ENCODE data around the gene SNED1. TPM values are rescaled to one million over a fixed set of nuclear protein-coding genes. Genes with fewer than 3 reads are reported as not detected.
A peak's percentile ranks its signal among the peaks of the same experiment; 100 is the strongest.
"Not testable (repeated sequence)": the region's sequence is repeated elsewhere in the genome, so short reads cannot be mapped to it uniquely, and the experiment has no call there.

SNED1 gene
- total RNA-seq, 1 experiment from 2014 or later = 65.5 TPM

GRCh38 chr2:240972636-240973521 is 25.5 kb upstream of the SNED1 start:
- DNase-seq (ENCODE audit: low read depth) = peak; percentile 78

- DNase-seq (ENCODE audit: low read depth) = peak; percentile 64
Measured at GRCh38 chr2:240974771-240975572, 23.4 kb upstream of the SNED1 start.

- not testable (repeated sequence) for DNase-seq (ENCODE audit: low read depth)
Measured at GRCh38 chr2:240975903-240976302, 22.5 kb upstream of the SNED1 start.

DNA sequence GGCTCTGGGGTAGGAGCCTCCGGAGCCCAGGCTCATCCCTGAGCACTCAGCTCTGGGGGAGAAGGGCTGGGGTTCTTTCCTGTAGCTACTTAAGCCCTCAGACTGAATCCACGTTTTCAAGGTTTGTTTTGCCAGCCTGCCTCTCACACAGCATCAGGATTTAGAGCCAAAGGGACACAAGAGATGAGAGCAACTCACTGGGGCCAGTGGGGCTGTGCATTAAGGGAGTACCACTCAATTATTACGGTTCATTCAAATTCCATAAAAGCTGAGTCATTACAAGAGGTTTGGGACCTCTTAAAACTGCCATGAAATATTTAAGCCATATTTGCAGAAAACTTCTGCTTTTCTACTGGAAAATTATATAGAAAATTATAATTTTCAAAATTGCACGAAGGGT is 17.1 kb upstream of the SNED1 start:
- peak; percentile 60 for DNase-seq (ENCODE audit: low read depth)

- DNase-seq (ENCODE audit: low read depth) = no peak
Measured at GRCh38 chr2:240981871-240982800, 16.3 kb upstream of the SNED1 start.

DNA sequence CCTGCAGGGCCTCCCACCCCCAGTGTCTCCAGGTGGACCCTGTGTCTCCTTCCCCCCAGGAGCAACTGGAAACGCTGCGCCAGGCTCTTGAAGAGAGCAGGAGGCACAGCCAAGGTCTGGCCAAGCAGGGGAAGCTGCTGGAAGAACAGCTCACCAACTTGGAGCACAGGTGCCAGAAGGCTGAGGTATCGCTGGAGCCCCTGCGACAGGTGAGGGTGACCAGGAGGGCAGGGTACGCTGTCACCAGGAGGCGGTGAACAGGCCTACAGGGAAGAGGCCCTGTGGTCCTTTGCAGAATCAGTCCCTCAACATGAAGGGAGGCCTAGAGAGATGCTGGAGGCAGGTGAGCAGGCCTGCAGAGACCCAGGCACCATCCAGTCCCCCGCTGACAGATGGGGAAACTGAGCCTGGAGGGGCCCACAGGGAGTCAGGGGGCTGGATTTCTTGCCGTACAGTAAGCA is 15.6 kb upstream of the SNED1 start:
- DNase-seq (ENCODE audit: low read depth) = no peak

DNA sequence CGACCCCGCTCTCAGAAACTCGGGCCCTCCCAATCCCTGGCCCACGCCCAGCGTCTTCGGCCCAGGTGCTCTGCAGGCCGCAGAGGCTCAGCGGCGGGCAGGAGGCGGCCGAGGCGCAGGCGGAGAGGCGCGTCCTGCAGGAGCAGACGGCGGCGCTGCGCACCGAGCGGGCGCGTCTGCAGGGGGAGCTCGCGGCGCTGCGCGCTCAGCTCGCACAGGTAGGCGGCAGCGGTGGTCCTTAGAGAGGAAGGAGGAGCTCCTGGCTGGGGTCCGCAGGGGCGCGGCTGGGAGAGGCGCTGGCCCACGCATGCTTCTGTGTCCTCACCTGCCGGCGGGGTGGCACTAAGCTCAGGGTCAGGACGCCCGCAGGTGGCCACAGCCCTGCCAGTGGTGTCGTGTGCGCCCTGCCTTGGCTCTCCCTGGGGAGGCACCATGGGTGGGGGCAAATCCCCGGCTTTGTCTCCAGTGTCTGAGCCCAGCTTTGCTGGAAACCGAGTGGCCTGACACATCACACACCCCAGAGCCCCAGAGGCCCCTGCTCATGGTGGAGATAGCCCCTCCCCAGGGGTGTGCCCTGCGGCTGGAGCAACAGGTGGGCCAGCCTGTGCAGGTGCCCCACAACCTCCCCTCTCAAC is 14.9 kb upstream of the SNED1 start:
- peak; percentile 43 for DNase-seq (ENCODE audit: low read depth)

DNA sequence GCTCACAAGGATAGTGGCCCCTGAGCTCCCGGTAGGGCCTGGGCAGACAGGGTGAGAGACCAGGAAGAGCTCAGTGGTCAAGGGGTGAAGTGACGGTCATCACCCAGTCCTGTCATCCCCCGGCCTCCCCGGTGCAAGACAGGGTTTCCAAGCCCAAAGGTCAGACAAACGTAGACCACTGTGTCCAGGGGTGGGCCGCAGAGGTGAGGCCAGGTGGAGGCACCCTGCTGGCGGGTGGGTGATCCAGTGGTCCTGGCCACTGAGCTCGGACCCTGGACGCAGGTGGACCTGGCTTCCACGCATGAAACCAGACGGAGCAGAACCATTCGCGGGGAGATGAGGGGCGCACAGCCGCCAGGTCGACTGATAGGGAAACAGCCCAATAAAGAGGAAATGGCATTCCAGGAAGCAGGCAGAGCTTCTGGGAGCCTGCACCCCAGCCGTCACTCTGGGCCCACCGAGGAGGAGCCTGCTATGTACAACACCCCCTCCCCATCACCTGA is 14.4 kb upstream of the SNED1 start:
- no peak for DNase-seq (ENCODE audit: low read depth)

- no peak for DNase-seq (ENCODE audit: low read depth)
Measured at GRCh38 chr2:240985881-240986786, 12.3 kb upstream of the SNED1 start.

DNA sequence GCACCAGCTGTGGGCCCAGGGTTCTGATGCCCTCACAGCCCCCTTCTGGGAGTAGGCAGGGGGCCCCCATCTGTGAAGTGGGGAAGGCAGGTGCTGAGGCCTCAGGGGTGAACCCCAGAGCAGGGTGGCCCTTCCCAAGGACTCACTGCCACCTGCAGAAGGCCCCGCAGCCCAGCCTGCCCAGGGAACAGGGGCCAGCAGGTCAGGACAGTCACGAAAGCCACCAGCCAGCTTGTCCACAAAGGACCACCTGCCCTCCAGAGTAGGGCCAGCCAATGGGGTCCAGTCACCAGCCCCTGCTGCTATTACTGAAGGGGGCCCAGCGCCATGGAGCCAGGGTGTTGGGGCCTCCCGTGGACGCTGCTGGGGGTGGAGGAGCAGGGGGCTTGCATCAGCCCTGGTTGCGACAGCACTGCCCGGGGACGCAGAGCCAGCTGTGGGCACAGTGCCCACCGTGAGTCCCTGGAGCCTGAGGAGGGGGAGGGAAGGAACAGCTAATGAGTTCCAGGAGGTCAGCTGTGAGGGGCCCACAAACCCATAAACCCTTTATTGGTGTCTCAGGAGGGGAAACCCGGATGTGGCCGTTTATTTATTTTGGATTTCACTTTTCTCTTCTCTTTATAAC is 11.5 kb upstream of the SNED1 start:
- DNase-seq (ENCODE audit: low read depth) = peak; percentile 96

GRCh38 chr2:240987588-240987987 is 10.8 kb upstream of the SNED1 start:
- DNase-seq (ENCODE audit: low read depth) = no peak

DNA sequence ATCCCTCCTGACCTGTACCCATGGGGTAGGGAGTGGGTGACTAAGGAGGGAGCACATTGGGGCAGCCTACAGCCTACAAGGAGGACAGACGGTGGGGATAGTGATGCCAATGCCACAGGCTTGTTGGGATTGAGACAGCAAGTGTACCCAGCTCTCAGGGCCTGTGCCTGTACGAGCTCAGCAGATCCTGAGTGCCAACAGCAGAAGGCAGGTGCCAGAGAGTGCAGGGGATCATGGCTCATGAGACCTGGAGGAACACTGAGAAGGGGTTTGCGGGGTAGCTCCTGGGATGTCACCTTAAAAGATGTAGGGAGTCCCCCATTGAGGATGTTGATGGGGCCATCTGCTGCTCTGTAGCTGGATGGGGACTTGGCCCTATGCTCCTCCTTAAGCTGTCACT is 10.3 kb upstream of the SNED1 start:
- DNase-seq (ENCODE audit: low read depth) = no peak

DNA sequence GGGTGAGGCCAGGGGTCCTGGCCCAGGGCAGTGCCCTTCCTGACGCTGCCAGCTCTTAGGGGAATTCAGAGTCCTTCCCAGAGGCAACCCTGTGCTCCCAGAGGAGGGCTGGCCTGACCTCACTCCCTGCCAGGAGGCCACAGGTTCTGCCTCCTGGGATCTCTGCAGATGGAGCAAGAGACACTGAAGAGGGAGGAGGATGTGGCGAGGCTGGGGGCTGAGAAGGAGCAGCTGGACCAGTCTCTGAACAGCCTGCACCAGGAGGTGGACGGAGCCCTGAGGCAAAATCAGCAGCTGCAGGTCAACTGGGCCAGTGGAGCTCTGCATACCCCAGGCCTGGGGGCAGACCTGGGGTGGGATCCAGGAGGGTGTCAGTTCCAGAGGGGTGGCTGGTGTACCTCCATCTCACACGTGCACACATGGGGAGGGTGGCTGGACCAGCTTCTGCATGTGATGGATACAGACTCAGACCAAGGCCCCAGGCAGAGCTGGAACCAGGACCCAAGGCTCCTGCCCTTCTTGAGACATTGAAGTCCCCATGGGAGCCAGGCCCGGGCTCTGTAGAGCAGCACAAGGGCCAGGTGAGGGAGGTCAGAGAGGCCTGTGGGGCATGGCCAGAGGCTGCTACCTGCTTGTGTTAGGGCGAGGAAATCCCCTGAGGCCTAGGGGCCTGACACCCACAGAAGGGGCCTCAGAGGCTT is 9.7 kb upstream of the SNED1 start:
- DNase-seq (ENCODE audit: low read depth) = no peak

GRCh38 chr2:240989451-240990265 is 8.8 kb upstream of the SNED1 start:
- DNase-seq (ENCODE audit: low read depth) = peak; percentile 52

DNA sequence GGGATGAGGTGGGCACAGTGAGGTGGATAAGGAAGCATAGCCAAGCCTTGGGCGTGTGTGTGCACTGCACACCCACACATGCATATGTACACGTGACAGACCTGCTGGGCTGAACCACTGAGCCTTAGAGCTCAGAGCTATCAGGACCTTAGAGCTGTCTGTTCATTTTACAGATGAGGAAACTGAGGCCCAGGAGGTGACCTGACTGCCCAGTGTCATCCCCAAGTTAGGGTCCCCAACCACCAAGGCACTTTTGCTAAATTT is 8.2 kb upstream of the SNED1 start:
- DNase-seq (ENCODE audit: low read depth) = no peak

DNA sequence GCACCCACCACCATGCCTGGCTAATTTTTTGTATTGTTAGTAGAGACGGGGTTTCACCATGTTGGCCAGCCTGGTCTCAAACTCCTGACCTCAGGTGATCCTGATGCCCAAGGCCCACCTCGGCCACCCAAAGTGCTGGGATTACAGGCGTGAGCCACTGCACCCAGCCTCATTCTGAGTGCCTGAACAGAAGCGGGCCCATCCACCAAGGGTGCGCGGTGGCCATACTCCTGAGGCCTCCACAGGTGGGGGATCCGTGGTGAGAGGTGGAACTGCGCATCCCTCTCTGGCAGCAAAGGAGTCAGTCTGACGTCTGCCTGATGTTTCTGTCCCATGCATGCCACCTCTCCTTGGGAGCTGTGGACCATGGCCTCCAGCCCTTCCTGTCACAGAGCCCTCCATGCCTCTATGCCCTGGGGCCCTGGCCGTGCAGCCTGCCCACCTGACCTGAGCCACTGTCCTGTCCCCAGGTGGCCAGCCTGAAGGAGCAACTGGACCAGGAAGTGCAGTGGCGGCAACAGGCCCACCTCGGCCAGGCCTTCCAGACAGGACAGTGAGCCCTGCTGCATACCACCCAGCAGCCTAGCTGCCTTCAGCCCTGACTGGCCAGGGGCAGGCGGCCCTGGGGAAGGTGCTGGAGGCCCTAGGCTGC is 7.6 kb upstream of the SNED1 start:
- no peak for DNase-seq (ENCODE audit: low read depth)

DNA sequence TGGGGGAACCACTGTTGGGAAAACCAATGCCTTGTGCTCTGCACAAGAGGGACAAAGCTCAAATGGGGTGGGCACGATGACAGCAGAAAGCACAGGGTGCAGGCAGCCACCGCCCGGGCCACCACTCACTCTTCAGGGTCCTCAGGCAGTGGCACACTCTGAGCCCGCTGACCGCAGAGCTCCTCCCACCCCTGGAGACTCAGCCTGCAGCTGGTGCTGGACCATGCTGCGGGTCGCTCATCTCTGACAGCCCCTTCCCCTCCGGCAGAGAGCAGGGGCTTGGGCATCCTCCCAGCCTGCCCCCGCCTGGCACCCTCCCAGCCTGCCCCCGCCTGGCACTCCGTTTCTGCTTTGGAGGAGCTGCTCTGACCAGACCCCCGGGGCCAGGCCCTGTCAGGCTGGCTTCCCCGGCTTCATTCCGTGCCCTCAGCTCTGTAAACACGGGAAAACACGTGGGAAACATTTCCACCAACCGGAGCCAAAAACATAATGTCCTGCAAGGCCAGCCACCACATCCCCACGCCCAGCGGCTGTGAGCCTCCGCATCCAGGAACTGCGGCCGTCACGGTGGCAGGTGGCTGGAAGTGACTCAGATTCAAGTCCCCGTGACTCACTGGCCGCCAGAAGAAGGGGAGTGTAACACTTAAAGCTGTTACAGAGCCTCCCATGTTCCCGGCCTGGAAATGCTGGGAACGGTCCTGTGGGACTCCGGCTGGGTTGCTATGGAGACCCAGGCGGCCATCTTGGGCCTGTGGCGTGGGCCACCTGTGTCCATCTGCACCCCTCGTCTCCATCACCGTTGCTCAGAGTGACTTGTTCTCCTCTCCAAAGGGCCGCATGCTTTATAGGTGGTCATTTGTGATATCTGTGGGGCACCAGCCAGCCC is 6.8 kb upstream of the SNED1 start:
- DNase-seq (ENCODE audit: low read depth) = peak; percentile 100
